ENCODE measurements around the gene RAB42. TPM values are rescaled to one million over a fixed set of nuclear protein-coding genes. Genes with fewer than 3 reads are reported as not detected.
"Not testable (repeated sequence)": the region's sequence is repeated elsewhere in the genome, so short reads cannot be mapped to it uniquely, and the experiment has no call there.

RAB42 gene
- total RNA-seq, 5 donors from 2014 or later (not counting 1 experiment from before 2014, with no cell fraction given): not detected

DNA sequence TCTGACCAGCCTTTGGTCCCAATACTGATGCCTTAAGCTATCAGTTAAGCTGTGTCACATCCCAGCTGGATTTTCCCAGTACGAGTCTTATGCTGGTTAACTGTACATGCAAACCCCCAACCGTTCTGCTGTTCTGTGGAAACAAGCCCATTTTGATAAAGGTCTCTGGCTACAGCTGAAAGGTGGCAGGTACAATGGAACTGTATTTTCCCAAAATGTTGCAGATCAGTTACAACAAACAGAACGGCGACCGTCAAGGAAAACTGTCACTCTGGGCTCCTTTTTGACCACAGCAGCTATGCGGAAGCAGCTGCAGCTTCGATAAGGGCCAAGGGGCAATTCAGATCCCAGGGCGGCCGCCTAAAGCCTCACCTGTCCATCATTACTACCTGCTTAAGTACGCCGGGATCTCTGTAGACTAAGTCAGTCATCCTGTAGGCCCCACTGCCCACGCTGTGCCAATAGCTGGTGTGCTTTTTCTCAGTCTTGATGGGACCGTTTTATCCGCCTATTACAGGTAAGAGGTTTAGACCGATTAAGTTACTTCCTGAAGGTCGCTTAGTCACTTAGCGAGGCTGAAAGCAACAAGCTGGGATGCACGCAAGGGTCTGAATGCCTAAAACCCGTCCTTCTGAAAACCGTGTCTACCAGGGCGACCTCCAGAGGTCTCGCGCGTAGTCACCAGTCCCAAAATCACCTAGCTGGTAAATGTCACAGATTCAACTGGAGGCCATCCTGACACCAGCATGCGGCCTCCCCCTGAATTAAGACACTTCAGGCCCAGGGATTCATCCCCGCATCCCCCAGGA lies 11.1 kb upstream of the RAB42 start:
- 1% methylated on average over 16 of the region's 26 CpGs for WGBS (ENCODE audit: insufficient coverage)
- peaks cover 36 to 52% (median 38%) of the 10 kb centered on the region in 3 donors for H3K4me1 Mint-ChIP-seq

DNA sequence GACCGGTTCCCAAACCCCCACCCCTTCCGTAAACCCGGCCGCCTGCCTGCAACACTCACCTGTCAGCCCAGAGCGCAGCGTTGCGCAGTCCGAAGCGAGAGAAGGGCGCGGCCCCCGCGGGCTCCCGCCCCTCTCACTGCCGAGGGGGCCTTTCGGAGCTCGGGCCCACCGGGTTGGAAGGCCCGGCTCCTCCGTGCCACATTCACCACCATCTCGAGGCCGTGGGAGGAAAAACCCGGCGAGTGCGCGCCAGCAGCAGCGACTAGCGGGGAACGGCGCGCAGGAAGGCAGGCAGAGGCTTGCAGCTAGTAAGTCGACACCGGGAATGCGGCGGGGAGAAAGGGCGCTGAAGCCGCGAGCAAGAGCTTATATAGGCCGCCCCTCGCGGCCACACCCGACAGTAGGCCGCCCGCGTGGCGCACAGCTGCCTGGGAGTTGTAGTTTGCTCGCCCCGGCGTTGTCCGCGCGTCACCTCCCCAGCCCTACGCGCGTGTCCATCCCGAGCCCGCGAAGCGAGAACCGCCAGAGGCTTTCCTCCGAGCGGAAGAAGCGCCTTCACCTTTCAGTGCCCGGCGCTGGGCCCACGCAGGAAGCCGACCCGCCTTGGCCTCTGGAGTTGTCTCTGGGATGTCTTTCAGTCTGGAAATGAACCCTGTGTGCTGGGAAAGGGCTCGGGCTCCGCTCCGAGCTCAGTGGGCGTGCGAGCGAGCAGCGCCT lies 10.4 kb upstream of the RAB42 start:
- CTCF ChIA-PET: interaction anchor here (0.6 to 2.7 kb wide), 14 partner anchors 12 to 809 kb away, joined by 3 to 22 read pairs (median 4); partner anchors contain the start of genes MED18 (in 1 of the 2), RCC1 (in 1 of the 2), STX12 (in 1 of the 2) and TAF12 (in 1 of the 2)
- Histone ChIP-seq H3K9me3 (no peaks in the 10 kb centered on the region), H3K4me3 (ENCODE audit: control insufficient read depth in 1 of 2, extremely low read depth in 1 of 2, low read length in 1 of 2) (peak overlapping the region; percentile 91 to 95), H3K4me1 (ENCODE audit: control insufficient read depth in 1 of 2, extremely low read depth in 1 of 2, insufficient read depth in 2 of 2, low read length in 2 of 2) (peaks cover 11 to 39% of the 10 kb centered on the region in 2 experiments), H3K27me3 (replicated peaks in 1 of 2; ENCODE audit: control insufficient read depth in 2 of 2, extremely low read depth in 1 of 2, insufficient read depth in 2 of 2, low read length in 1 of 2) (no peaks in the 10 kb centered on the region), H3K36me3 (ENCODE audit: control insufficient read depth in 2 of 2, extremely low read depth in 1 of 2, insufficient read depth in 1 of 2, low read length in 1 of 2) (peaks cover 9 to 35% of the 10 kb centered on the region in 2 donors), H3K27ac (ENCODE audit: low read length) (peak overlapping the region; percentile 70)
- 0% methylated on average over 71 of the region's 75 CpGs for WGBS (ENCODE audit: insufficient coverage)
- H3K4me3 Mint-ChIP-seq: peak overlapping the region; percentile 89 to 97 (median 92)
- peaks cover 33% of the 10 kb centered on the region for H3K36me3 Mint-ChIP-seq
- no peaks in the 10 kb centered on the region for H3K9me3 Mint-ChIP-seq
- ATAC-seq (replicated peaks in 1 of 4) (peak; percentile 87 to 92 (median 90)), DNase-seq (peak; percentile 74 to 95 (median 84))
- POLR2A ChIA-PET: interaction anchor here (0.5 to 2.7 kb wide), 27 partner anchors 9 to 809 kb away, joined by 3 to 65 read pairs (median 3); partner anchors contain the start of genes TRNAU1AP (in 2 of the 2), GMEB1 (in 1 of the 2), RCC1 (in 1 of the 2) and RNU11 (in 1 of the 2)
- H3K4me1 Mint-ChIP-seq: peaks cover 36 to 52% (median 38%) of the 10 kb centered on the region in 3 donors
- H3K27ac Mint-ChIP-seq: peak overlapping the region; percentile 92 to 93
- H3K27me3 Mint-ChIP-seq: no peaks in the 10 kb centered on the region

More for the DNA sequence above, 11.1 kb upstream of the RAB42 start:
- ChIA-PET CTCF (interaction anchor here (0.6 to 2.7 kb wide), 13 partner anchors 11 to 332 kb away, joined by 3 to 22 read pairs (median 4); partner anchors contain the start of genes MED18 (in 1 of the 2), RCC1 (in 1 of the 2), TAF12 (in 1 of the 2) and YTHDF2 (in 1 of the 2)), POLR2A (interaction anchor here (0.5 to 2.7 kb wide), 23 partner anchors 10 to 808 kb away, joined by 3 to 65 read pairs (median 5); partner anchors contain the start of genes GMEB1 (in 2 of the 2), TRNAU1AP (in 2 of the 2), RCC1 (in 1 of the 2) and RNU11 (in 1 of the 2))
- Histone ChIP-seq H3K4me3 (ENCODE audit: control insufficient read depth in 1 of 2, extremely low read depth in 1 of 2, low read length in 1 of 2) (peak overlapping the region; percentile 91 to 95), H3K4me1 (ENCODE audit: control insufficient read depth in 1 of 2, extremely low read depth in 1 of 2, insufficient read depth in 2 of 2, low read length in 2 of 2) (peaks cover 11 to 39% of the 10 kb centered on the region in 2 experiments), H3K36me3 (ENCODE audit: control insufficient read depth in 2 of 2, extremely low read depth in 1 of 2, insufficient read depth in 1 of 2, low read length in 1 of 2) (peaks cover 9 to 37% of the 10 kb centered on the region in 2 donors), H3K27me3 (replicated peaks in 1 of 2; ENCODE audit: control insufficient read depth in 2 of 2, extremely low read depth in 1 of 2, insufficient read depth in 2 of 2, low read length in 1 of 2) (no peaks in the 10 kb centered on the region), H3K27ac (ENCODE audit: low read length) (peak overlapping the region; percentile 70), H3K9me3 (no peaks in the 10 kb centered on the region)
- Mint-ChIP-seq H3K9me3 (no peaks in the 10 kb centered on the region), H3K36me3 (peaks cover 33% of the 10 kb centered on the region), H3K27me3 (no peaks in the 10 kb centered on the region), H3K27ac (peak overlapping the region; percentile 92 to 93), H3K4me3 (peak overlapping the region; percentile 89 to 97 (median 92))
- DNase-seq: peak; percentile 27 to 80 (median 49)
- ATAC-seq (replicated peaks in 1 of 4): peak; percentile 54 to 58 (median 56)

DNA sequence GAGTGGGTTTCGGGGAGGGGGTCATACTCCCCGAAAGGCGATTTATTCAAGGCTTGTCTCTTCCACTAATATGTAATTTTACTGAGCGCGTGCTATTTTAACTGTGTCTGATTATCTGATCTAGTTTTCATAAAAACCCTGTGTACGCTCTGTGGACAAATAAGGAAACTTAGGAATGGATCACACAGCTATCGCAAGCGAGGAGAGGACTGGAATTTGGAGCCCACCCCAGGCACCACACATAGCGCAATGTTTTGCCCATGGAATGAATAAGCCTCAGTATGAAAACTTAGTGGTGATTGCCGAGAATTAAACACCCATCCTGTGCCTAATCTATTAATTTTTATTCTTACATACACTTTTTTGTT lies 9.8 kb upstream of the RAB42 start:
- DNase-seq (no peak), ATAC-seq (replicated peaks in 1 of 4) (peak in 1 of 4 experiments; percentile 1)
- Histone ChIP-seq H3K4me1 (ENCODE audit: control insufficient read depth in 1 of 2, extremely low read depth in 1 of 2, insufficient read depth in 2 of 2, low read length in 2 of 2) (peaks cover 11 to 39% of the 10 kb centered on the region in 2 experiments), H3K36me3 (ENCODE audit: control insufficient read depth in 2 of 2, extremely low read depth in 1 of 2, insufficient read depth in 1 of 2, low read length in 1 of 2) (peaks cover 8 to 29% of the 10 kb centered on the region in 2 donors), H3K4me3 (ENCODE audit: control insufficient read depth in 1 of 2, extremely low read depth in 1 of 2, low read length in 1 of 2) (peak overlapping the region; percentile 91 to 95), H3K27me3 (replicated peaks in 1 of 2; ENCODE audit: control insufficient read depth in 2 of 2, extremely low read depth in 1 of 2, insufficient read depth in 2 of 2, low read length in 1 of 2) (no peaks in the 10 kb centered on the region), H3K27ac (ENCODE audit: low read length) (peak overlapping the region; percentile 70), H3K9me3 (no peaks in the 10 kb centered on the region)
- ChIA-PET POLR2A (interaction anchor here (0.5 to 2.7 kb wide), 23 partner anchors 8 to 448 kb away, joined by 3 to 65 read pairs (median 3); partner anchors contain the start of genes TRNAU1AP (in 2 of the 2), GMEB1 (in 1 of the 2), RCC1 (in 1 of the 2) and RNU11 (in 1 of the 2)), CTCF (interaction anchor here in 1 of 2 donors (0.7 to 2.7 kb wide), 7 partner anchors 31 to 809 kb away, joined by 3 to 22 read pairs (median 5); partner anchors contain the start of genes MED18, STX12, TAF12 and YTHDF2)
- Mint-ChIP-seq H3K4me1 (peaks cover 36 to 52% (median 36%) of the 10 kb centered on the region in 3 donors), H3K27ac (peak overlapping the region; percentile 92 to 93), H3K27me3 (no peaks in the 10 kb centered on the region), H3K4me3 (peak overlapping the region; percentile 89 to 97 (median 92)), H3K9me3 (no peaks in the 10 kb centered on the region), H3K36me3 (peaks cover 30% of the 10 kb centered on the region)
- WGBS (ENCODE audit: insufficient coverage): 17% methylated on average over 1 of the region's 10 CpGs

DNA sequence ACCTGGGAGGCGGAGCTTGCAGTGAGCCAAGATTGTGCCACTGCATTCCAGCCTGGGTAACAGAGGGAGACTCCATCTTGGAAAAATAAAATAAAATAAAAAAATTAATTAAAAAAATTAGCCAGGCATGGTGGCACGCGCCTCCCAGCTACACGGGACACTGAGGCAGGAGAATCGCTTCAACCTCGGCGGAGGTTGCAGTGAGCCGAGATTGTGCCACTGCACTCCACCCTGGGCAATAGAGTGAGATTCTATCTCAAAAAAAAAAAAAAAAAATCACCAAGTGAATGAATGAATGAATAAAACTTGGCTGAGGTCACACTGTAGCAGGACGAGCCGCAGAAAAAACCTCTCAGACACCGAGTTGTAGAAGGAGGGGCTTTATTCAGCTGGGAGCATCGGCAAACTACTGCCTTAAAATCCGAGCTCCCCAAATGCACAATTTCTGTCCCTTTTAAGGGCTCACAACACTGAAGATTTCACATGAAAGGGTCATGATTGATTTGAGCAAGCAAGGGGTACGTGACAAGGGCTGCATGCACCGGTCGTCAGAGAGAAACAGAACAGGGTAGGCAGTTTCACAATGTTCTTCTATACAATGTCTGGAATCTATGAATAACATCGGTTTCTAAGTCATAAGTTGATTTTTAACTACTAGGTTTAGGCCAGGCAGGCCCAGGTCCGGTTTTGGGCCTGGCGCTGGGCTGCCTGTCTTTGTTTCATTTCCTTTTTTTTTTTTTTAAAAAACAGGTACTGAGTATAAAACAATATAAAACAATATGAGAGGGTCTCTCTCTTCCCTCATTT lies 5.3 kb upstream of the RAB42 start:
- H3K36me3 Mint-ChIP-seq; H3K9me3 Mint-ChIP-seq; H3K4me3 Mint-ChIP-seq; DNase-seq; H3K27ac ChIP-seq (ENCODE audit: low read length); H3K4me3 ChIP-seq (ENCODE audit: control insufficient read depth in 1 of 2, extremely low read depth in 1 of 2, low read length in 1 of 2); H3K36me3 ChIP-seq (ENCODE audit: control insufficient read depth in 2 of 2, extremely low read depth in 1 of 2, insufficient read depth in 1 of 2, low read length in 1 of 2); POLR2A ChIA-PET; CTCF ChIA-PET; H3K27me3 ChIP-seq (replicated peaks in 1 of 2; ENCODE audit: control insufficient read depth in 2 of 2, extremely low read depth in 1 of 2, insufficient read depth in 2 of 2, low read length in 1 of 2); H3K27me3 Mint-ChIP-seq; H3K27ac Mint-ChIP-seq; ATAC-seq (replicated peaks in 1 of 4); H3K9me3 ChIP-seq: not testable (repeated sequence)
- 100% methylated on average over 3 of the region's 19 CpGs for WGBS (ENCODE audit: insufficient coverage)
- H3K4me1 Mint-ChIP-seq: peaks cover 8 to 15% (median 9%) of the 10 kb centered on the region in 3 donors
- H3K4me1 ChIP-seq (ENCODE audit: control insufficient read depth in 1 of 2, extremely low read depth in 1 of 2, insufficient read depth in 2 of 2, low read length in 2 of 2): peaks cover 2 to 16% of the 10 kb centered on the region in 2 experiments

DNA sequence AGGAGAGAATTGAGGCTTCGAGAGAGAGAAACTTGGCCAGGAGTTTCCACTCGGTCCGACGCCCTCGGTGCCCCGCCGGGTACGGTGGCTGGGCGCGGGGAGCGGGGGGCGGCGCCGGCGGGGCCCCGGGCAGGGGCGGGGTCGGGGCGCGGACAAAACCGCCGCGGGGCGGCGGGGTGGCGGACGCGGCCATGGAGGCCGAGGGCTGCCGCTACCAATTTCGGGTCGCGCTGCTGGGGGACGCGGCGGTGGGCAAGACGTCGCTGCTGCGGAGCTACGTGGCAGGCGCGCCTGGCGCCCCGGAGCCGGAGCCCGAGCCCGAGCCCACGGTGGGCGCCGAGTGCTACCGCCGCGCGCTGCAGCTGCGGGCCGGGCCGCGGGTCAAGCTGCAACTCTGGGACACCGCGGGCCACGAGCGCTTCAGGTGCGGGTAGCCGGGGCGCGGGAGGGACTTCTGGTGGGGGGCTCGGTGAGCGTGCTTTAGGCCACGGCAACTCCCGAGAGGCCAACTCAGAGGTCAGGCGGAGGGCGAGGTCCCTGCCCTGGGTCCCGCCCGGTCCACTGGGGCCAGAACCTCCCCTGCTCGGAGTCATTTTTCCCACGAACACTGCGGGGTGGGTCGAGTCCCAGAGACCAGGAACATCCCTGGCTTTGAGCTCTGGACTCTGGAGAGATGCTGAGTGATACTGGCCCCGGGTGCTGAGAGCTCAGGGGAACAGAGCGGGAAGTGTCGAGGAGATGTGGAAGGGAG lies 431 bp downstream of the RAB42 start:
- Histone ChIP-seq H3K27me3 (replicated peaks in 1 of 2; ENCODE audit: control insufficient read depth in 2 of 2, extremely low read depth in 1 of 2, insufficient read depth in 2 of 2, low read length in 1 of 2) (peaks cover 0 to 25% of the 10 kb centered on the region in 2 experiments), H3K4me1 (ENCODE audit: control insufficient read depth in 1 of 2, extremely low read depth in 1 of 2, insufficient read depth in 2 of 2, low read length in 2 of 2) (peaks cover 0 to 8% of the 10 kb centered on the region in 2 experiments), H3K36me3 (ENCODE audit: control insufficient read depth in 2 of 2, extremely low read depth in 1 of 2, insufficient read depth in 1 of 2, low read length in 1 of 2) (no peaks in the 10 kb centered on the region), H3K4me3 (ENCODE audit: control insufficient read depth in 1 of 2, extremely low read depth in 1 of 2, low read length in 1 of 2) (peak overlapping the region; percentile 25 to 26), H3K9me3 (no peaks in the 10 kb centered on the region), H3K27ac (ENCODE audit: low read length) (no peak overlapping the region)
- no peak overlapping the region for H3K27ac Mint-ChIP-seq
- ChIA-PET CTCF (no interaction called here), POLR2A (no interaction called here)
- peaks cover 0 to 7% of the 10 kb centered on the region in 2 donors for H3K27me3 Mint-ChIP-seq
- H3K4me1 Mint-ChIP-seq: peaks cover 0 to 8% (median 5%) of the 10 kb centered on the region in 3 donors
- H3K36me3 Mint-ChIP-seq: peaks cover 4% of the 10 kb centered on the region
- ATAC-seq (replicated peaks in 1 of 4): peak; percentile 67 to 78 (median 73)
- WGBS (ENCODE audit: insufficient coverage): 11% methylated on average over 81 of the region's 81 CpGs
- peak in 2 of 35 experiments; percentile 6 to 21 for DNase-seq
- no peaks in the 10 kb centered on the region for H3K9me3 Mint-ChIP-seq
- peak overlapping the region; percentile 75 to 78 (median 77) for H3K4me3 Mint-ChIP-seq
